Measurements from ENCODE around the gene JMY. TPM values are rescaled to one million over a fixed set of nuclear protein-coding genes. Genes with fewer than 3 reads are reported as not detected.

Gene JMY
- total and polyA plus RNA-seq, 2 of the 8 experiments (the other 6 are each of a cell fraction or from before 2014, with no cell fraction given): 2.8 to 13.9 TPM

DNA sequence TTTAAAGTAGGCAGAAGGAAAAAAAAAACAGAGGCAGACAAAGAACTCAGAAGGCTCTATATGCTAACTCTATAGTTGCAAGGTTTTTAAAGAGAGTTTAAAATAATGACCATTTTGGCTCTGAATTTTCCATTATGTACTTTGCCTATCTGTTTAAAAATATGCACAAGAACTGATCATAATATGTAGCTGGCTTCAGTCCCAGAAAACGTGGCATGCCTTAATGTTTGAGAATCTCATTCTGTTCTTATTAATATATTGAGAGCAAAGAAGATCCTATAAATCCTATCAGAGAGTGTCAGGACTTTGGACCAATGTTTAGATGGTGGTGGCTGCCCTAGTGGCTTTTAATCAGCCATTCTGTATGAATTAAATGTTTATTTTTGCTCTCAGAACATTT lies 121.5 kb downstream of the JMY start:
- H3K36me3 ChIP-seq (ENCODE audit: control insufficient read depth in 2 of 4, insufficient read depth in 4 of 4, low read length in 3 of 4): no peaks in the 10 kb centered on the region
- no peaks in the 10 kb centered on the region for H3K27me3 ChIP-seq (replicated peaks in 1 of 4; ENCODE audit: control insufficient read depth in 3 of 4, extremely low read depth in 1 of 4, insufficient read depth in 3 of 4, low read length in 3 of 4)
- H3K4me2 ChIP-seq (ENCODE audit: insufficient read depth in 1 of 2, low read depth in 2 of 2, low read length in 2 of 2): no peak overlapping the region
- H4K91ac ChIP-seq (replicated peaks; ENCODE audit: insufficient read length, low read length): no peak overlapping the region
- ChIA-PET CTCF (ENCODE audit: partially characterized antibody) (interaction anchor here (0.8 to 1.7 kb wide), 2 partner anchors 23 to 333 kb away, joined by 3 to 7 read pairs; no protein-coding TSS in a partner anchor), POLR2A (ENCODE audit: partially characterized antibody) (interaction anchor here (0.6 kb wide), 1 partner anchor 234 kb away, joined by 3 read pairs; no protein-coding TSS in a partner anchor)
- H3K4me3 ChIP-seq (ENCODE audit: extremely low read depth in 1 of 4, insufficient read depth in 2 of 4, low read depth in 3 of 4, low read length in 4 of 4): no peak overlapping the region
- no peak overlapping the region for H3K23ac ChIP-seq (ENCODE audit: insufficient read length)
- H3K9ac ChIP-seq (replicated peaks in 1 of 4; ENCODE audit: extremely low read depth in 1 of 4, low read depth in 3 of 4, low read length in 3 of 4): no peak overlapping the region
- H4K5ac ChIP-seq (ENCODE audit: insufficient read length, low read depth, low read length): no peak overlapping the region
- H3K56ac ChIP-seq (replicated peaks; ENCODE audit: insufficient read length, low read depth, low read length): no peak overlapping the region
- H3K18ac ChIP-seq (ENCODE audit: extremely low read depth, low read length): no peak overlapping the region
- no peak overlapping the region for H3K4ac ChIP-seq (replicated peaks; ENCODE audit: insufficient read length, low read depth, low read length)
- no peaks in the 10 kb centered on the region for H3K4me1 ChIP-seq (replicated peaks in 1 of 4; ENCODE audit: control insufficient read depth in 3 of 4, insufficient read depth in 4 of 4, low read length in 3 of 4)
- H4K20me1 ChIP-seq (replicated peaks in 1 of 2; ENCODE audit: control insufficient read depth in 1 of 2, insufficient read depth in 2 of 2, low read length in 2 of 2): no peaks in the 10 kb centered on the region
- H3K79me1 ChIP-seq (ENCODE audit: low read depth, low read length): no peaks in the 10 kb centered on the region
- H2AFZ ChIP-seq (ENCODE audit: low read length): no peak overlapping the region
- no peaks in the 10 kb centered on the region for H3K23me2 ChIP-seq (ENCODE audit: low read depth, low read length)
- TF ChIP-seq TEAD4 (IDR thresholded peaks at IDR 0.05; ENCODE audit: low read depth, low read length) (no peak), ASH2L (IDR thresholded peaks at IDR 0.05; ENCODE audit: low read length) (no peak), BACH1 (IDR thresholded peaks at IDR 0.05; ENCODE audit: low read length) (no peak), NANOG (IDR thresholded peaks at IDR 0.05; ENCODE audit: insufficient read depth, low read depth, low read length, poor library complexity, severe bottlenecking) (no peak), SAP30 (IDR thresholded peaks at IDR 0.05; ENCODE audit: insufficient read depth, insufficient replicate concordance, low read length) (no peak), KDM1A (IDR thresholded peaks at IDR 0.05; ENCODE audit: borderline replicate concordance, low read length) (no peak), NRF1 (IDR thresholded peaks at IDR 0.05; ENCODE audit: low read depth, low read length) (no peak), SRF (IDR thresholded peaks at IDR 0.05; ENCODE audit: low read depth, low read length) (no peak), CREB1 (IDR thresholded peaks at IDR 0.05) (no peak)
- TF ChIP-seq, protein P1, sequence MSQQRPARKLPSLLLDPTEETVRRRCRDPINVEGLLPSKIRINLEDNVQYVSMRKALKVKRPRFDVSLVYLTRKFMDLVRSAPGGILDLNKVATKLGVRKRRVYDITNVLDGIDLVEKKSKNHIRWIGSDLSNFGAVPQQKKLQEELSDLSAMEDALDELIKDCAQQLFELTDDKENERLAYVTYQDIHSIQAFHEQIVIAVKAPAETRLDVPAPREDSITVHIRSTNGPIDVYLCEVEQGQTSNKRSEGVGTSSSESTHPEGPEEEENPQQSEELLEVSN (IDR thresholded peaks at IDR 0.05): no peak
- H3K79me2 ChIP-seq (ENCODE audit: control insufficient read depth in 1 of 2, insufficient read depth in 2 of 2, low read length in 2 of 2): no peaks in the 10 kb centered on the region
- 84% methylated on average over 1 of the region's 1 CpG; no CpG with 5 or more reads in 1 of the 2 experiments for WGBS, 2 experiments (ENCODE audit: extremely low coverage in 1 of 2, insufficient coverage in 1 of 2, insufficient read length in 1 of 2, insufficient replicate concordance in 2 of 2, low coverage in 1 of 2, low lambda C conversion rate in 2 of 2, missing lambda C conversion rate in 1 of 2)
- no peak overlapping the region for H2BK15ac ChIP-seq (ENCODE audit: low read length)
- FAIRE-seq (no peak), DNase-seq (ENCODE audit: low read depth in 1 of 2, low spot score in 2 of 2) (no peak)
- peaks cover 3 to 4% of the 10 kb centered on the region in 2 experiments; a peak in 3 of 4 replicates for H3K9me3 ChIP-seq (ENCODE audit: insufficient read depth in 2 of 2, low read depth in 1 of 2, low read length in 1 of 2)
- H2AK5ac ChIP-seq (ENCODE audit: low read depth, low read length): no peak overlapping the region
- H4K8ac ChIP-seq (ENCODE audit: extremely low read depth, insufficient read depth, low read length): no peak overlapping the region
- H2BK12ac ChIP-seq (ENCODE audit: low read depth, low read length): no peak overlapping the region
- H2BK20ac ChIP-seq (ENCODE audit: low read length): no peak overlapping the region
- no peak overlapping the region for H3K27ac ChIP-seq (ENCODE audit: low read depth, low read length)
- H2BK120ac ChIP-seq (replicated peaks; ENCODE audit: low read depth, low read length): no peak overlapping the region
- no peak overlapping the region for H2BK5ac ChIP-seq (ENCODE audit: low read depth, low read length)
- no peak overlapping the region for H3K14ac ChIP-seq (ENCODE audit: insufficient read length)
